NT2/D1 (cell line): ENCODE data around the gene TTYH2.
"Not testable (repeated sequence)": the region's sequence is repeated elsewhere in the genome, so short reads cannot be mapped to it uniquely, and the experiment has no call there.

Experiments
- DNase-seq: peaks from one replicate; pipeline ENCODE4 v3.0.0-alpha.2; 2011; ENCODE audit warnings: low read depth, low spot score
- H3K27me3 ChIP-seq: 2 replicates; pipeline ENCODE4 v1.6.0; 2011; ENCODE audit warnings: mild to moderate bottlenecking; ENCODE audit not compliant: insufficient read length, insufficient read depth
- H3K36me3 ChIP-seq: 2 replicates; pipeline ENCODE4 v1.6.1; 2011; ENCODE audit warnings: mild to moderate bottlenecking, low read length, mixed read lengths; ENCODE audit not compliant: insufficient read depth, insufficient read length
- H3K4me1 ChIP-seq: 2 replicates; pipeline ENCODE4 v1.5.1; 2011; ENCODE audit not compliant: insufficient read depth, insufficient read length
- H3K4me3 ChIP-seq: 2 replicates; pipeline ENCODE4 v1.5.1; 2011; ENCODE audit warnings: low read depth; ENCODE audit not compliant: insufficient read length
- H3K9ac ChIP-seq: 2 replicates; pipeline ENCODE4 v1.6.0; 2011; ENCODE audit warnings: low read depth; ENCODE audit not compliant: insufficient read length
- H3K9me3 ChIP-seq: 2 replicates; pipeline ENCODE4 v1.5.1; 2011; ENCODE audit warnings: mild to moderate bottlenecking, low read length; ENCODE audit not compliant: insufficient read depth
- SUZ12 ChIP-seq: IDR thresholded peaks from 2 replicates; pipeline ENCODE4 v1.6.1; 2011; ENCODE audit not compliant: insufficient read length, insufficient read depth; ENCODE audit errors: extremely low read depth
- YY1 ChIP-seq: IDR thresholded peaks from 2 replicates; pipeline ENCODE4 v1.6.1; 2011; ENCODE audit not compliant: insufficient read length, insufficient read depth
- ZNF274 ChIP-seq: IDR thresholded peaks from 2 replicates; pipeline ENCODE4 v1.6.1; 2011; ENCODE audit warnings: mild to moderate bottlenecking, low read depth, low read length

TTYH2 gene

DNA sequence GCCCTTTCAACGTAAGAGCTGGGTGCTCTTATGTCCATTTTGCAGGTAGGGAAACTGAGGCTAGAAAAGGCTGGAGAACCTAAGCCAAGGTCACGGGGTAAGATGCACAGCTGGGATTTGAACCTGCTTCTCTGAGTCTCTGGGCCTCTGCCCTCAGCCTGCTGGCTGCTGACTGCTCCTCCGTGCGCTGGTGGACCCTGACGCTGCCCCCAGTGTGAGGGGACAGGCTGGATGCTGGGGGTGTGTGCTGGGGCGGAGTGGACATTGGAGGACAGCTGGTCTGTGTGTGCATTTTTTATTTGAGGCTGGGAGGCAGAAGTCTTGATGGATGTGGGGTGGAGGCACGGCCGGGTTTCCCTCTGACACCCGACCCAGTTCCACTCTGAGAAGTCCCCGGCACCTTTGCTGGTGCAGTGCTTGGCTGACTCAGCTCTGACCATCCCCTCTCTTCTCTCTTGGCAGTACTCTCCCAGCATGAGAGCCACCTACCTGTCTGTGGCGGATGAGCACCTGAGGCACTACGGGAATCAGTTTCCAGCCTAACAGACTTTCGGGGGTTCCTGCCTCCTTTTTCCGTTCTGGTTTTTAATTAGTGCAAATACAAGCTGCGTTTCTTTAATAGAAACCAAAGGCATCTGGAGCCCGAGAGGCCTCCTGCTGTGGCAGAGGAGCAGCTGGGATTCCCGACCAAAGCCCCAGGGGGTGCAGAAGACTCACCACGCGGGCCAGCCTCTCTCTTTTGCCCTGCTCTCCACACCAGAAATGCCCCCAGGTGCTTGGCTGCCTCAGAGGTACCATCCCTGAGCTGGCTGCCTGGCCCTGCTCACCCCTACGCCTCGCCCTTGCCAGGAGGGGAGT, 46.5 kb downstream of the TTYH2 start:
- peak overlapping the region; percentile 66 for H3K9ac ChIP-seq
- no peak for TF ChIP-seq YY1
- no peak for TF ChIP-seq ZNF274
- no peak for TF ChIP-seq SUZ12
- no peaks in the 10 kb centered on the region for H3K27me3 ChIP-seq
- DNase-seq = no peak
- H3K4me1 ChIP-seq = peaks cover 22% of the 10 kb centered on the region
- no peak overlapping the region for H3K4me3 ChIP-seq
- no peaks in the 10 kb centered on the region for H3K36me3 ChIP-seq
- H3K9me3 ChIP-seq = no peaks in the 10 kb centered on the region

- Histone ChIP-seq H3K9me3 (no peaks in the 10 kb centered on the region), H3K36me3 (no peaks in the 10 kb centered on the region), H3K4me3 (no peak overlapping the region), H3K27me3 (no peaks in the 10 kb centered on the region), H3K4me1 (peaks cover 22% of the 10 kb centered on the region), H3K9ac (peak overlapping the region; percentile 66)
- DNase-seq = no peak
- no peak for TF ChIP-seq SUZ12
- TF ChIP-seq ZNF274 = no peak
- no peak for TF ChIP-seq YY1
Measured at GRCh38 chr17:74260525-74260850, 47.1 kb downstream of the TTYH2 start.

DNA sequence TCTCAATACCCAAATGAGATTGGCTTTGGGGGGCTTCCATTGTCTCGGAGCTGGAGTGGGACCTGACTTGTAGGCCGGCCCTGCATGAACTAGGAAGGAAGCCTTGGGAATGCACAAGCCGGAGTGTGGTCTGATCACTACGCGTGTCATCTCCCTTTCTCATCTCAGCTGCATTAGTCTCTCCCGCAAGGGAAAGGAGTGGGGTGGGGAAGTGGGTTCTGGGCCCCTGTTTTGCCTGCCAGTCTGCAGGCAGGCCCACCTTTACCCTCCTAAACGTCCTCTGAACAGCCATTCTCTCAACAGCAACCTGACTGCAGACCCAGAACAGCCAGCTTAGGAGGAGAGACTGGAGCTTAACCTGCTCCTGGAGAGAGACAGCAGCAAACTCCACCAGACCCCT, 49.2 kb downstream of the TTYH2 start:
- no peaks in the 10 kb centered on the region for H3K27me3 ChIP-seq
- no peaks in the 10 kb centered on the region for H3K36me3 ChIP-seq
- H3K4me1 ChIP-seq = peaks cover 20% of the 10 kb centered on the region
- H3K9me3 ChIP-seq = no peaks in the 10 kb centered on the region; the same call in 1 of the 2 replicates
- H3K9ac ChIP-seq = no peak overlapping the region
- TF ChIP-seq YY1 (no peak), ZNF274 (no peak), SUZ12 (no peak)
- no peak for DNase-seq
- H3K4me3 ChIP-seq = no peak overlapping the region

DNA sequence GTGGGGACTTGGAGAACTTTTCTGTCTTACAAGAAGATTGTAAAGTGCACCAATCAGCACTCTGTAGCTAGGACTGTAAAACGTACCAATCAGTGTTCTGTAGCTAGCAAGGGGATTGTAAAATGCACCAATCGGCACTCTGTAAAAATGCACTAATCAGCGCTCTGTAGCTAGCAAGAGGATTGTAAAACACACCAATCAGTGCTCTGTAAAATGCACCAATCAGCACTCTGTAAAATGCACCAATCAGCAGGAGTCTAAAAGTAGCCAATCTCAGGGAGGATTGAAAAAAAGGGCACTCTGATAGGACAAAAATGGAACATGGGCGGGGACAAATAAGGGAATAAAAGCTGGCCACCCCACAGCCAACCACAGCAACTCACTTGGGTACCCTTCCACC, 53.7 kb downstream of the TTYH2 start:
- not testable (repeated sequence) for DNase-seq, H3K4me3 ChIP-seq, H3K27me3 ChIP-seq, H3K36me3 ChIP-seq, H3K9ac ChIP-seq, H3K9me3 ChIP-seq
- peaks cover 15% of the 10 kb centered on the region for H3K4me1 ChIP-seq

DNA sequence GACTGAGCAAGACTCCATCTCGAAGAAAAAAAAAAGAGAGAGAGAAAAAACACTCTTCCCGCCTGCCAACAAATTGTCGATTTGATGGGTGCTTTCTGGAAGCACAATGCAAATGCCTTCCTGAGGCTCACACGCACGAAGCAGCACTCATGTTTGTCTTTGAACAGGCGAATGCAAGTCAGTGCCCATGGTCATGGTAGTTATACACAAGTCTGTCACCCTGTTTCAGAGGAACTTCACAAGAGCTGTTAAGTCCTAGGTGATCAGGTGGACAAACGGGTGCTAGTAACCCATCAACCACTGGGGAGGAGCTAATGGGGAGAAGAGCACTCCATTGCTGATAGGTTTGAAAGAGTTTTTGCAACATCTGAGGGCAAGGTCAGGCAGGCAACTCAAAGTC, 54.2 kb downstream of the TTYH2 start:
- Histone ChIP-seq H3K4me1 (peaks cover 20% of the 10 kb centered on the region), H3K27me3 (no peaks in the 10 kb centered on the region), H3K9me3 (no peaks in the 10 kb centered on the region; the same call in 1 of the 2 replicates), H3K9ac (no peak overlapping the region), H3K4me3 (no peak overlapping the region), H3K36me3 (no peaks in the 10 kb centered on the region)
- DNase-seq = no peak
- TF ChIP-seq SUZ12 = no peak
- TF ChIP-seq YY1 = no peak
- no peak for TF ChIP-seq ZNF274

GRCh38 chr17:74267987-74268499, 54.7 kb downstream of the TTYH2 start:
- H3K27me3 ChIP-seq = no peaks in the 10 kb centered on the region
- H3K9ac ChIP-seq = peak overlapping the region; percentile 17
- DNase-seq = no peak
- H3K9me3 ChIP-seq = no peaks in the 10 kb centered on the region; the same call in 1 of the 2 replicates
- TF ChIP-seq SUZ12 = no peak
- TF ChIP-seq ZNF274 = no peak
- no peak for TF ChIP-seq YY1
- H3K4me3 ChIP-seq = no peak overlapping the region
- H3K4me1 ChIP-seq = peaks cover 25% of the 10 kb centered on the region
- no peaks in the 10 kb centered on the region for H3K36me3 ChIP-seq

DNA sequence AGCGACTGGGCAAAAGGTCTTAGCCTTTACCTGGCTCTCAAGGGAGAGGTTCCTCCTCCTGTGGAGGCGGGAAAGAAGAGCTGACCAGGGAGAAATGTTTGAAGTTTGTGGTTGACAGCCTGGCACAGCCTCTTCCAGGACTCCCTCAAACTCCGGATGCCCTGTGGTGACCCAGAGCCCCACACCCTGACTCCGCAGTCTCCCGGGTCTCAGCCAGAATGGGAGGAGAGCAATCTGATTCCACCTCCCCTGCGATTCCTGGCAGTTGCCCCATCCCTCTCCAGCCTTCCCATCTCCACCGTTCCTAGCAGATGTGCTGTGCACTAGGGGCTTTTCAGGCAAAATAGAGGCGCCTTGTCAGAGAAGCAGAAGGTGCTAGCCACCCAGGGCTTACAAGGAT, 55.2 kb downstream of the TTYH2 start:
- H3K27me3 ChIP-seq = no peaks in the 10 kb centered on the region
- TF ChIP-seq SUZ12 (no peak), ZNF274 (no peak), YY1 (no peak)
- H3K4me1 ChIP-seq = peaks cover 26% of the 10 kb centered on the region
- H3K4me3 ChIP-seq = no peak overlapping the region
- no peak for DNase-seq
- H3K9me3 ChIP-seq = no peaks in the 10 kb centered on the region; the same call in 1 of the 2 replicates
- no peaks in the 10 kb centered on the region for H3K36me3 ChIP-seq
- H3K9ac ChIP-seq = peak overlapping the region; percentile 17
